Smooth muscle cell (in vitro differentiated cells): ENCODE data around the gene LONRF3. TPM values are rescaled to one million over a fixed set of nuclear protein-coding genes. Genes with fewer than 3 reads are reported as not detected.
A peak's percentile ranks its signal among the peaks of the same experiment; 100 is the strongest.
"Not testable (repeated sequence)": the region's sequence is repeated elsewhere in the genome, so short reads cannot be mapped to it uniquely, and the experiment has no call there.

Experiments
- DNase-seq: peaks from one replicate; lab custom pipeline; 2025; ENCODE audit not compliant: unreplicated experiment; lab: John Stamatoyannopoulos, UW
- H2AFZ ChIP-seq: fragments of 200-600 bp; sonication (generic); 2 replicates; pipeline ENCODE4 v1.6.0; 2016; ENCODE audit warnings: antibody characterized with exemption, low read depth, mild to moderate bottlenecking
- H3F3A ChIP-seq: fragments of 200-600 bp; sonication (generic); 2 replicates; pipeline ENCODE4 v1.6.0; 2017; ENCODE audit warnings: antibody characterized with exemption, low read depth
- H3K27ac ChIP-seq: fragments of 200-600 bp; sonication (generic); 2 replicates; pipeline ENCODE4 v1.5.1; 2016; ENCODE audit warnings: low read depth, mild to moderate bottlenecking
- H3K27me3 ChIP-seq: fragments of 200-600 bp; sonication (generic); 2 replicates; pipeline ENCODE4 v1.6.1; 2016; ENCODE audit warnings: low read depth, mild to moderate bottlenecking
- H3K36me3 ChIP-seq: fragments of 200-600 bp; sonication (generic); 2 replicates; pipeline ENCODE4 v1.5.1; 2016; ENCODE audit warnings: low read depth
- H3K4me1 ChIP-seq: fragments of 200-600 bp; sonication (generic); 2 replicates; pipeline ENCODE4 v1.5.1; 2016; ENCODE audit warnings: low read depth
- H3K4me2 ChIP-seq: fragments of 200-600 bp; sonication (generic); 2 replicates; pipeline ENCODE4 v1.6.0; 2016; ENCODE audit warnings: mild to moderate bottlenecking
- H3K4me3 ChIP-seq: fragments of 200-600 bp; sonication (generic); 2 replicates; pipeline ENCODE4 v1.5.1; 2016; ENCODE audit warnings: mild to moderate bottlenecking
- H3K79me2 ChIP-seq: fragments of 200-600 bp; sonication (generic); 2 replicates; pipeline ENCODE4 v1.6.0; 2016; ENCODE audit warnings: low read depth, mild to moderate bottlenecking
- H3K9ac ChIP-seq: fragments of 200-600 bp; sonication (generic); 2 replicates; pipeline ENCODE4 v1.6.0; 2016; ENCODE audit warnings: low read depth
- H3K9me3 ChIP-seq: fragments of 200-600 bp; sonication (generic); replicated peaks from 2 replicates; pipeline ENCODE4 v1.5.1; 2016; ENCODE audit warnings: low read depth
- H4K20me1 ChIP-seq: fragments of 200-600 bp; sonication (generic); 2 replicates; pipeline ENCODE4 v1.6.0; 2016; ENCODE audit warnings: low read depth
- CTCF ChIP-seq: fragments of 200-600 bp; sonication (generic); IDR thresholded peaks from 2 replicates; pipeline ENCODE4 v1.5.1; 2017; ENCODE audit warnings: borderline replicate concordance, mild to moderate bottlenecking, antibody characterized with exemption; ENCODE audit not compliant: insufficient read depth, poor library complexity, severe bottlenecking
- WGBS: methylation state at CpG from one replicate; pipeline ENCODE4 v1.1.7; 2016; ENCODE audit warnings: low lambda C conversion rate; 5-methylcytosine and 5-hydroxymethylcytosine counted together
- polyA plus RNA-seq: library from polyadenylated mRNA; unstranded; fragments of >200 nt; fragmentation: Nextera tagmentation; extraction: Ambion mirVana; gene quantifications from 2 replicates; pipeline ENCODE4 v1.2.1, GENCODE V29; 2016
- total RNA-seq: library from RNA; depleted of rRNA; stranded (reverse); fragments of >200 nt; gene quantifications from 2 replicates; pipeline ENCODE4 v1.2.3, GENCODE V29; 2014

Gene LONRF3
- total and polyA plus RNA-seq, 2 experiments from 2014 or later, result 0.36 TPM; not detected in 1

DNA sequence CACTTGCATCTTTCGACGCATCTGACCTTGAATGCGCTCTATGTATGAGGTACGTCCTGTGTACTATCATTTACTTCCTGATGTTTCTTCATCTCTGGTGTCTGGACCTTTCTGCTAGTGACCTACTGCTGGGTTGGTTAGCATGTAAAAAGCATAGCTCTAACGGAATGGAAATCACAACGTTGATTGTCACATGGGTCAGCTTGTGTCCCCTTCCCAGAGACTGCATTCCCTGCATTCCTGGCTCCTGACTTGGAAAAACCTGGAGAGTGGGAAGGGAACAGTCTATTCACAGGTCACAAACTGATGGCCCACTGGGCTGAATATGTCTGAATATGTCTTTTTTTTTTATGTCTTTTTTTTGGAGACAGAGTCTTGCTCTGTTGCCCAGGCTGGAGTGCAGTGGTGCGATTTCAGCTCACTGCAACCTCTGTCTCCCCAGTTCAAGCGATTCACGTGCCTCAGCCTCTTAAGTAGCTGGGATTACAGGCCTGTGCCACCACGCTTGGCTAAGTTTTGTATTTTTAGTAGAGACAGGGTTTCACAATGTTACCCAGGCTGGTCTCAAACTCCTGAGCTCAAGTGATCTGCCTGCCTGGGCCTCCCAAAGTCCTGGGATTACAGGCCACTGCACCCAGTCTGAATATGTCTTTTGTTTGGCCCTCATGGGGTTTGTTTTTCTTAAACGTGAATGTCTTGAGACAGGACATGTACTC is 16.3 kb downstream of the LONRF3 start:
- H3K4me1 ChIP-seq, result no peaks in the 10 kb centered on the region
- H3K36me3 ChIP-seq, result no peaks in the 10 kb centered on the region
- no peak overlapping the region for H3K4me3 ChIP-seq
- no peak overlapping the region for H3K4me2 ChIP-seq
- no peak overlapping the region for H2AFZ ChIP-seq
- no peaks in the 10 kb centered on the region for H4K20me1 ChIP-seq
- TF ChIP-seq CTCF, result no peak
- H3K9ac ChIP-seq, result no peak overlapping the region
- no peaks in the 10 kb centered on the region for H3F3A ChIP-seq
- DNase-seq, result no peak
- H3K9me3 ChIP-seq, result no peaks in the 10 kb centered on the region
- no peak overlapping the region for H3K27ac ChIP-seq
- H3K79me2 ChIP-seq, result no peaks in the 10 kb centered on the region
- H3K27me3 ChIP-seq, result no peaks in the 10 kb centered on the region
- WGBS, result 63% methylated on average over 11 of the region's 11 CpGs

DNA sequence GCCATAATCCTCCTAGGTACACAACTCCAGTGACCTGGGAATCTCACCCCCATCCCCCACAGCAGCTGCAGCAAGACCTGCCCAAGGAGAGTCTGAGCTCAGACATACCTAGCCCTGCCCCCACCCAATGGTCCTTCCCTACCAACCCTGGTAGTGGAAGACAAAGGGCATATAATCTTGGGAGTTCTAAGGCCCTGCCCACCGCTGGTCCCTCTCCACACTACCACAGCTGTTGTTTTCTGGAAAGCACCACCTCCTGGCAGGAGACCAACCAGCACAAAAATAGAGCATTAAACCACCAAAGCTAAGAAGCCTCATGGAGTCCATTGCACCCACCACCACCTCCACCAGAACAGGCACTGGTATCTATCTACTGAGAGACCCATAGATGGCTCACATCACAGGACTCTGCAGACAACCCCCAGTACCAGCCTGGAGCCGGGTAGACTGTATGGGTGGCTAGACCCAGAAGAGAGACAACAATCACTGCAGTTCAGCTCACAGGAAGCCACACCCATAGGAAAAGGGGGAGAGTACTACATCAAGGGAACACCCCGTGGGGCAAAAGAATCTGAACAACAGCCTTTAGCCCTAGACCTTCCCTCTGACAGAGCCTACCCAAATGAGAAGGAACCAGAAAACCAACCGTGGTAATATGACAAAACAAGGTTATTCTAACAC is 18.2 kb downstream of the LONRF3 start:
- not testable (repeated sequence) for DNase-seq, H3K4me2 ChIP-seq, H3K36me3 ChIP-seq, H3K9me3 ChIP-seq, H3F3A ChIP-seq, H3K27me3 ChIP-seq, H3K4me3 ChIP-seq, H3K27ac ChIP-seq, H4K20me1 ChIP-seq, H3K79me2 ChIP-seq, H3K9ac ChIP-seq, H2AFZ ChIP-seq, H3K4me1 ChIP-seq
- 83% methylated on average over 4 of the region's 4 CpGs for WGBS

DNA sequence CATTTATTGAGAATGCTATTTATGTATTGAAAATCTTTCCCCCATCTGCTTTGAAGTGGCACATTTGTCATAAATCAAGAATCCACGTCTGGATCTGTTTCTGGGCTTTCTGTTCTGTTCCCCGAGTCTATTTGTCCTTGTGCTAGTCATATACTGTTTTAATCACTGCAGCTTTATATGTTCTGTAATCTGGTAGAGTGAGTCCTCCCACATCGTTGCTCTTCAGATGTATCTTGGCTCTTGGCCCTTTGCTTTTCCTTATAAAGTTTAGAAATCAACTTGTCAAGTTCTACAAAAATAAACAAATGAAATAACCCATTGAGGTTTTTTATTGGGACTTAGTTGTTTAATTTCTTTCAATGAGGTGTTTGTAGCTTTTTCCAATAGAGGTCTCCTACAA is 29.0 kb downstream of the LONRF3 start:
- Histone ChIP-seq H3F3A (no peaks in the 10 kb centered on the region), H3K4me3 (no peak overlapping the region), H3K79me2 (no peaks in the 10 kb centered on the region), H4K20me1 (no peaks in the 10 kb centered on the region), H3K9me3 (no peaks in the 10 kb centered on the region), H3K4me2 (no peak overlapping the region), H3K36me3 (no peaks in the 10 kb centered on the region), H3K27me3 (no peaks in the 10 kb centered on the region), H3K4me1 (no peaks in the 10 kb centered on the region), H3K9ac (no peak overlapping the region), H3K27ac (no peak overlapping the region), H2AFZ (no peak overlapping the region)
- TF ChIP-seq CTCF, result no peak
- DNase-seq, result no peak
- WGBS, result 48% methylated on average over 3 of the region's 3 CpGs

DNA sequence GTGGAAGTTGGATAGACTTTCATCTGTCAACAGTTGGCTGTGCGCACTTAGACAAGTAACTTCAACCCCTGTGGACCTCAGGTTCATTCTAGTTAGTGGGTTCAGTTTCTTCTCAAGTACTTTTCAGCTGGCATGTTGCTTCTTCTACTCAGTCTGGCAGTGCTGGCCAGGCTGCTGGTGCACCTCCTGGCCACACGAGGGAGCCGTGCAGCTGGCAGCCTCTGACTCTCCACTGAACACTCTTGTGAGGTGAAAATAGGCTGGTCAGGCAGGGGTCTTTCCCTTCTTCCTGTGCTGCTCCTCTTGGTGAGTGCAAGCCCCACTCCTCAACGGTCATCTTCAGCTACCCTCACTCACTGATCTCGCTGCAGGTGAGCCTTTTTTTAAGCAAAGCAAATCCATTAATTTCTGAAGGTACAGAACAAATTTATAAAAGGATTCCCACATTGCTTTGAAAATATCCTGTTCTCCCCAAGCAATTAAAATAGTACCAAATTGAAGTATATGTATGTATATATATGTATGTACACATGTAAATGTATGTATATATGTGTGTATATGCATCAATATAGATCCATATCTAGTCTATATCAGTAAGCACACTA is 30.6 kb downstream of the LONRF3 start:
- Histone ChIP-seq H3K9me3 (no peaks in the 10 kb centered on the region), H2AFZ (no peak overlapping the region), H3K27me3 (no peaks in the 10 kb centered on the region), H3K4me1 (no peaks in the 10 kb centered on the region), H3F3A (no peaks in the 10 kb centered on the region), H3K36me3 (no peaks in the 10 kb centered on the region), H4K20me1 (no peaks in the 10 kb centered on the region), H3K9ac (no peak overlapping the region), H3K79me2 (no peaks in the 10 kb centered on the region), H3K27ac (no peak overlapping the region), H3K4me3 (no peak overlapping the region), H3K4me2 (no peak overlapping the region)
- no peak for DNase-seq
- 18% methylated on average over 5 of the region's 5 CpGs for WGBS
- peak; percentile 64 for TF ChIP-seq CTCF
